LHCN-M2 (cell line): Measurements from ENCODE around the gene FLT3LG. TPM values are rescaled to one million over a fixed set of nuclear protein-coding genes. Genes with fewer than 3 reads are reported as not detected.

Experiments used
- DNase-seq: peaks from one replicate; pipeline ENCODE4 v3.0.0-alpha.2; 2012; ENCODE audit warnings: low read depth
- polyA plus RNA-seq: library from polyadenylated mRNA; unstranded; fragments of >200 nt; gene quantifications from one replicate; pipeline ENCODE4 v1.2.1, GENCODE V29; 2012; ENCODE audit warnings: missing spikeins
- total RNA-seq: library from RNA; depleted of rRNA; stranded (reverse); fragments of >200 nt; gene quantifications from 2 replicates; pipeline ENCODE4 v1.2.3, GENCODE V29; 2014; rRNA removed

FLT3LG gene
- 2.6 and 4.6 TPM in 2 replicates for total RNA-seq
- 10.0 TPM for polyA plus RNA-seq

DNA sequence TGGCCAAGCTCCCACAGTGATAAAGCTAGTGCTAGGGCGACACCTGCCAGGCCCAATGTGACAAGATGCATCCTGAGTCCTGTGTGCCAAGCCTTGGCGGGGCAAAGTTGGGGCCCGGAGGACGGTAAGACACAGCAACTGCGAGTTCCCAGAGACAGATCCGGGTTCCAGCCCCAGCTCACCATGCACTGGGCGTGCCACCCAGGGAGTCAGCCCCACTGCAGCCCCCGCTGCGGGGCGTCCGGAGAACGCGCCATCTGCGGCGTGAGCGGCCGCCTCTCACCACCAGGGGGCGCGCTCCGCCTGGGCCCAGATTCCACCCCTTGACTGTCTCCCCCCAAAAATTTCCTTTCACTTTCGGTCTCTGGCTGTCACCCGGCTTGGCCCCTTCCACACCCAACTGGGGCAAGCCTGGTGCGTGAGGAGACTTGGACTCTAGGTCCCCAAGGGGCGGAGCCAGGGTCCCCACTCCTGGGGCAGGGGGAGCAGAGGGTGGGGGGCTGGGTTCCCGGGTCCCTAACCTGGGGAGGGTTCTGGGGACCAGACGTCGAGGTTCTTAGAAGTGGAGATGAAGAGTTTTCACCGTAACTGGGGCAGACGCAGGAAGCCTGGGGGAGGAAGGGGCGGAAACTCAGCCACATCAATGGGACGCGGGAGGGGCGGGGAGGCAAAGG, at the start of gene FLT3LG:
TSS of gene FLT3LG (plus strand) at position 348 of the 674 bp plus-strand sequence. CDS start 425 bp downstream, outside the sequence.
- DNase-seq: peak; percentile 71

DNA sequence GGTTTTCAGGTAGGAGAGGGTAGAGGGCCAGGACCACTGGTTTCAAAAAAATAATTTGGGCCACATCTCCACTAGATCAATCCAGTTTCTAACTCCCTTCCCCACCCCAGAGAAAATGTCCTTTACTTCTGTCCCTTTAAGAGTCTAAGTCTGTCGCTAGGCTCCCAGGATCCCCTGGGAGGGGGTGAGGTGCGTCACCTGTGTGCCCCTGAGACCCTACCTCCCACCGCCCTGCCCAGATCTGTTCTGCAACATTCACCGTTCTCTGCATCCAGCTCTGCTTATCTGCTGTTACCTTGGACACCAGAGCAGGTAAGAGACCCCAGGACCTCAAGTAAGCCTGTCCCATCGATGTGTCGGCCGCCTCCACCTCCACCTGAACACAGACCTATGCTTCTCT, 48.8 kb upstream of the FLT3LG start, which contains the start of gene GFY:
TSS of gene GFY (plus strand) at position 211 of the 400 bp plus-strand sequence. CDS start 1,043 bp downstream, outside the sequence.
- no peak for DNase-seq

DNA sequence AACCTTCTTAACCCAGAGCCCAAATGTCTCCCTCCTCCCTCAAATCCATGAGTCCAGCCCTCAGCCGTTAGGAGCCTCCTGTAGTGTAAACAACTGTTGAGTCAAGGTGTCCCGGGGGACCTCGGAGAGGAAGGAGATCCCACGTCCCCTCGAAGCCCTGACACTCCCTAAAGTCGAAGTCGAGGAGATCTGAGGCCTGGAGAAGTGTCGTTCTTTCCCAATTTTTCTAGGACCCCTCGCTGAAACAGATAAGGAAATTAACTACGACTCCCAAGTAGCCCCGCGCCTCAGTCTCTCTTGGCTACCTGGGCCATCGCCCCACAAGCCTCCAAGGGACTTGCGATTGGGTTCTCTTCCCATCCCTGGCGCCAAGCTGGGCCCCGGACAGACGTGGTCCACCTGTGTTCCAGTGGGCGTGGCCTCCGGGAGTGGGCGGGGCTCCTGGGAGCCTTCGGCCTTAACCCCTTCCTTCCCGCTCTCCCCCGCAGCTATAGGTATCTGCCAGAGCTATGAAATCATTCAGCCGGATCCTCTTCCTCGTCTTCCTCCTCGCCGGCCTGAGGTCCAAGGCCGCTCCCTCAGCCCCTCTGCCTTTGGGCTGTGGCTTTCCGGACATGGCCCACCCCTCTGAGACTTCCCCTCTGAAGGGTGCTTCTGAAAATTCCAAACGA, 48.0 kb upstream of the FLT3LG start:
- DNase-seq: peak; percentile 36

DNA sequence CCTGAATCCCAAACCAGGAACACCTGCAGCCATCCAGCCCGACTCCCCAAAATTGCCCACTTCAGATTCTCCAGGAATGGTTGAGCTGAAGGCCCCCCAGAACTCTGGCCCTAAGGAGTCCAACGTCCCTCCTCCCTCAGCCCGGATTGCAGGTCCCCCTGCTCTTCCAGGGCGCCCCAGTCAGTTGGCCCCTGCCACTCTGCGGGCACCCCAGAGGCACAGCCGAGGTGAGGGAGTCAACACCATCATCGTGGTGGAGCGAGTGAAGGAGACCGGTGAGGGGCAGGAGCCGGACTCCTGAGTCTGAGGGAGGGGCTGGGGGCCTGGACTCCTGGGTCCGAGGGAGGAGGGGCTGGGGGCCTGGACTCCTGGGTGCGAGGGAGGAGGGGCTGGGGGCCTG, 46.7 kb upstream of the FLT3LG start:
- DNase-seq: no peak

GRCh38 chr19:49427855-49428546, 46.0 kb upstream of the FLT3LG start:
- no peak for DNase-seq

GRCh38 chr19:49428547-49429451, 45.2 kb upstream of the FLT3LG start:
- DNase-seq: no peak

DNA sequence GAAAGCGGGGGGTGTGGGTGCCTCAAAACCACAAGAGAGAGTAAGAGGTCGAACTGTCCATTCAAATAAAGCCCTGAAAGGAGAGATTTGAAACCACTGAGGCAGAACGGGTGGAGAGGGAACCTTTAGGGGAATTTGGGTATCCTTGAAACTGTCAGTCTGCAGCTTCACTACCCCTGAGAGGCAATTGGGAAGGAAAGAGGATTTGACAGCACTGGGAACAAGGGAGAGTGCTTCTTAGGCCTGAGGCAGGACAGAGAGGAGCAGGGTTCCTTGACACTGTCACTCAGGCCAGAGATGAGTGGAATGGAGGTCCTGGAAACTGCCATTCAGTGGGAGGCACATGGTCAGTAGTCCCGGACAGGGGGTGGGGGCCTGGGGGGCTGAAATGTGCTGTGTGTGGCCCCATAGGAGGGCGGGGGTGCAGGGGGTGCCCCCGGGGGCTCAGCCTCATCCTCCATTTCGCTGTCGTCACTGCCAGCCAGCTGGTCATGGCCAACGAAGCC, 43.8 kb upstream of the FLT3LG start:
- no peak for DNase-seq

GRCh38 chr19:49430678-49431329, 43.2 kb upstream of the FLT3LG start:
- no peak for DNase-seq

- no peak for DNase-seq
Measured at GRCh38 chr19:49431330-49431749, 42.7 kb upstream of the FLT3LG start.

- no peak for DNase-seq
Measured at GRCh38 chr19:49432141-49433073, 41.6 kb upstream of the FLT3LG start.

GRCh38 chr19:49433240-49433901, 40.6 kb upstream of the FLT3LG start:
- no peak for DNase-seq

DNA sequence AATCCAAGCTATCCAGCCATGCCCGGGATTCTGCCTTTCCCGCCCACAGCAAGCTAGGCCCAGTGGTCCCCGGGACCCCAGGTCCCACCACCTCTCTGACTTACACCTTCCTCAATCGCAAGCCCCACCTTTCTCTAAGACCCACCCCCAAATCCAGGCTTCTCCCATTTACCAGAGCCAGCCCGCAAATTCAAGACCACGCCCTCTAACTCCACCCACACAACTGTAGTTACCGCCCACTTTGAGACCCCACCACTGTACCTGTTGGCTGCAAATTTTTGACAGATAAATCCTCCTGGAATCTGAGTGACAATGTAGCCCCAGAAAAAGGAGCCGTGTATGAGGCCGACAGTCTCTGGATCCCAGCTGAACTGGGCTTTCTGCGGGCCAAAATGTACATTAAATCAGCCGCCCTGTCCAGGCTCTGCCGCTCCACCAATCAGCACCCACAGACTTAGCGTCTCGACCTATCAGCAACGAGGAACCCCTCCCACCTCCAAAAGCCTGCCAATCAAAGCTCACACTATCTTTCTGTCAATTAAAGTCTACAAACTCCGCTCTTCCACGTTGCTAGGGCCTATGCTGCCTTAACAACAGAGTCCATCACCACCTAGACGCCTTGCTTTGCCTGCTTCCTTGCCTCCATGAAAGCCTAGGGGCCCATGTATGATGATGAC, 39.0 kb upstream of the FLT3LG start:
- no peak for DNase-seq

- no peak for DNase-seq
Measured at GRCh38 chr19:49435670-49436069, 38.3 kb upstream of the FLT3LG start.

DNA sequence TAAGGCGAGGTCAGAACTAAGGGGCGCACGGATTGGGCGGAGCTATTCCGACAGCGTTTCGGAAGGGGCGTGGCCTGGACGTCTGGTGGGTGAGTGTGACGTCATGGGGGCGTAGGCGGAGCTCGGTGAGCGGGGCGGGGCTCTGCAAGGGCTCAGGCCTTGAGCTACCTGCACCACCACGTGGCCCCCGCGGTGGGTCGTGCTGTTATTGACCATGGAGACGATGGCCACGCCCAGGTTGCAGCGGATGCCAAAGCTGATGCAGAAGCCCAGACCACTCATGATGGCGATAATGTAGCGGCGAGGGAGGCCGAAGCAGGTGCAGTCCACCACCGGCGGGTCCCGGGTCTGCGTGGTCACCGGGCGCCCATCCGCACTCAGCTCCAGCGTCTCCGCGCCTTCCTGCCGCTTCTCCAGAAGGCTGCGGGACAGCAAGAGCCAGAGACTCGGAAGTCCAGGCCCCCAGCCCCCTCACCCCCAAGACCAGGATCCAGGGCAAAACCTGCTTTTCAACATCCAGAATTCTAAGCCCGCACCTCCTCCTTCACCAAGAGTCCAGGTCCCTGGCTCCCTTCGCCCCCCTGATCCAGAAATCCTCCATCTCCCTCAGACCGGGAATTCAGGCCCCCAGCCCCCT, 37.5 kb upstream of the FLT3LG start:
- no peak for DNase-seq

DNA sequence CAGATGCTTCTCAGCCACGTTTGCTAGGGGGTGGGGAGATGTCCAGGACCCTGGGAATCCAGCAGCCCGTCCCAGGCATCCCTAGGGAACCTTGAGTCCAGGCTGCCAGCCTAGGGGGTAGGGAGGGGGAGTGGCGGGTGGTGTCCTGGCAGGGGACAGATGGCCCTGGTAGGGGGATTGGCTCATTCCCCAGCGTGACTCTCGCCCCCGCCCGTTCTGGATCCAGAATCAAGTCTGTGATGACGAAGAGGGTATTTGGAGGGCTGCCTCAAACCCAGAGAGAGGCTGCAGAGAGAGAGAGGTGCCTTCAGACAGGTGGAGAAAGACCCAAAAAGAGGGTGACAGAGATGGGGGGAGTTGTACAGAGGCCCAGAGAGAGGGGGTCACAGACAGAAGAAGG, 36.8 kb upstream of the FLT3LG start:
- DNase-seq: no peak

- no peak for DNase-seq
Measured at GRCh38 chr19:49438261-49438660, 35.8 kb upstream of the FLT3LG start.

GRCh38 chr19:49439836-49440235, 34.2 kb upstream of the FLT3LG start:
- no peak for DNase-seq
